ENCODE data around the gene SPINT2.

Gene SPINT2

GRCh38 chr19:38293281-38293680, 28.9 kb downstream of the SPINT2 start:
- no peak overlapping the region for H3K4me3 ChIP-seq (ENCODE audit: control insufficient read depth, low read depth, low read length)
- no peak for TF ChIP-seq CTCF (conservative IDR thresholded peaks at IDR 0.05; ENCODE audit: control insufficient read depth, insufficient read depth, low read depth, low read length)
- no peak for DNase-seq (ENCODE audit: low read depth)

GRCh38 chr19:38294090-38294489, 29.7 kb downstream of the SPINT2 start:
- no peak overlapping the region for H3K4me3 ChIP-seq (ENCODE audit: control insufficient read depth, low read depth, low read length)
- DNase-seq (ENCODE audit: low read depth) = no peak
- TF ChIP-seq CTCF (conservative IDR thresholded peaks at IDR 0.05; ENCODE audit: control insufficient read depth, insufficient read depth, low read depth, low read length) = no peak

- no peak for DNase-seq (ENCODE audit: low read depth)
- no peak overlapping the region for H3K4me3 ChIP-seq (ENCODE audit: control insufficient read depth, low read depth, low read length)
- TF ChIP-seq CTCF (conservative IDR thresholded peaks at IDR 0.05; ENCODE audit: control insufficient read depth, insufficient read depth, low read depth, low read length) = no peak
These were observed 34.7 kb downstream of the SPINT2 start for GRCh38 chr19:38298821-38299680.

- H3K4me3 ChIP-seq (ENCODE audit: control insufficient read depth, low read depth, low read length) = no peak within 1 kb of the TSS
These were observed 39.4 kb downstream of the SPINT2 start, which contains the start of gene C19orf33 for GRCh38 chr19:38303517-38304351. TSS of gene C19orf33 (plus strand) at chr19:38304251. CDS start at chr19:38304262, 11 bp downstream.

GRCh38 chr19:38304352-38304865, 40.0 kb downstream of the SPINT2 start:
- TF ChIP-seq CTCF (conservative IDR thresholded peaks at IDR 0.05; ENCODE audit: control insufficient read depth, insufficient read depth, low read depth, low read length) = no peak
- no peak for DNase-seq (ENCODE audit: low read depth)
- no peak overlapping the region for H3K4me3 ChIP-seq (ENCODE audit: control insufficient read depth, low read depth, low read length)

More at GRCh38 chr19:38303517-38304351, 39.4 kb downstream of the SPINT2 start, which contains the start of gene C19orf33:
- no peak for DNase-seq (ENCODE audit: low read depth)
- no peak for TF ChIP-seq CTCF (conservative IDR thresholded peaks at IDR 0.05; ENCODE audit: control insufficient read depth, insufficient read depth, low read depth, low read length)

GRCh38 chr19:38304866-38305429, 40.6 kb downstream of the SPINT2 start:
- no peak for DNase-seq (ENCODE audit: low read depth)
- H3K4me3 ChIP-seq (ENCODE audit: control insufficient read depth, low read depth, low read length) = no peak overlapping the region
- TF ChIP-seq CTCF (conservative IDR thresholded peaks at IDR 0.05; ENCODE audit: control insufficient read depth, insufficient read depth, low read depth, low read length) = no peak
